Adrenal gland (tissue), 5 donors: Measurements from ENCODE around the gene STC2.

Experiments used
- CTCF ChIP-seq, 6 experiments: fragments of 450-650 bp in 4 of 6; fragments of 200-600 bp in 2 of 6; sonication (generic) in 1 of 6; IDR thresholded peaks; 1 replicate in 5 of 6; 2 replicates in 1 of 6; pipeline versions ENCODE4 v1.5.1 to v1.8.0; 2016 to 2021; ENCODE audit warnings: antibody characterized with exemption in 6 of 6, mild to moderate bottlenecking in 2 of 6, moderate library complexity in 1 of 6
- POLR2A ChIP-seq, 2 donors: fragments of 450-650 bp; IDR thresholded peaks; one replicate each; pipeline ENCODE4 v1.6.1; 2017; ENCODE audit warnings: antibody characterized with exemption in 2 of 2, mild to moderate bottlenecking in 2 of 2, moderate library complexity in 1 of 2
- donor health status: DM: no; HTN: no; CAD: no.

- TF ChIP-seq CTCF (IDR thresholded peaks at IDR 0.05) (no peak), POLR2A (IDR thresholded peaks at IDR 0.05) (no peak)
Observed at GRCh38 chr5:173340984-173341383, 12.8 kb upstream of the STC2 start.
